Posterior cingulate gyrus (tissue), 11 donors: ENCODE results near the gene CCDC85C.
A peak's percentile ranks its signal among the peaks of the same experiment; 100 is the strongest.

Experiments
- DNase-seq, 10 donors: peaks; one replicate each; pipeline versions ENCODE4 v3.0.0 to v3.0.0-alpha.2; 2020 to 2021; ENCODE audit warnings: mixed read lengths in 3 of 10
- intact Hi-C: fragments of 100-400 bp; cut with DNase I; formaldehyde crosslinking; loops from one replicate; pipeline ENCODE4 v1.15.1; 2023

Gene CCDC85C

GRCh38 chr14:99531251-99532096, 72.5 kb downstream of the CCDC85C start:
- intact Hi-C loops: no loop called here
- DNase-seq: no peak

DNA sequence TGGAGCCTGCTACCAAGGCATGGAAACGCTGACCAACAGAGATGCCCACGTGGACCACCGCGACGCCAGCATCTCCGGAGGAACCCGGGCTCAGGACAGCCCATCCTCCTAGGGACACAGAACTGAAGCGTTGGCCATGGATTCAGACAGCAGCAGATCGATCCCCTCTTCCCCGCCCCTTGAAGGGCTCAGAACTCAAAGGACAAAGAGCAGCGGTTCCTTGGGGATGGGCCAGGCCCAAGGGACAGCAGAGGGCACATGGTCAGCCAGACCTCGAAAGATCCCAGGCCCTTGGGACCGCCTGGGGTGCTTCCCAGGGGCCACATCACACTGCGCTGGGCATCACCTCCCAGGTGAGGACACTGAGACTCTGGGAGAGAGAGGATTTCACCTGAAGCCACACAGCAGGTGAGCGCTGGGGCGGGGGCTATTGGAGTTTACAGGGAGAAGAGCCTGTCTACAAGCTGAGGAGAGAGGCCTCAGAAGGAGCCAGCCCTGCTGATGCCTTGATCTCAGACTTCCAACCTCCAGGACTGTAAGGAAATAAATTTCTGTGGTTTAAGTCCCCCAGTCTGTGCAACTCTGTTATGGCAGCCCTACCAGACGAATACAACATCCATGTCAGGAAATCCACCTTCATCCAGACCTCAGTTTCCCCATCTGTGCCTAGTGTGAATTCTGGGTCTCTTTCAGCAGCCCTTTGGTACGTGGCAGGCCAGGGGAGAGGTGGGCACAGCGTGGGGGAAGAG, 73.4 kb downstream of the CCDC85C start:
- no peak for DNase-seq
- intact Hi-C loops: no loop called here

- DNase-seq: no peak
- intact Hi-C loops: no loop called here
Measured at GRCh38 chr14:99529899-99530298, 74.1 kb downstream of the CCDC85C start.

DNA sequence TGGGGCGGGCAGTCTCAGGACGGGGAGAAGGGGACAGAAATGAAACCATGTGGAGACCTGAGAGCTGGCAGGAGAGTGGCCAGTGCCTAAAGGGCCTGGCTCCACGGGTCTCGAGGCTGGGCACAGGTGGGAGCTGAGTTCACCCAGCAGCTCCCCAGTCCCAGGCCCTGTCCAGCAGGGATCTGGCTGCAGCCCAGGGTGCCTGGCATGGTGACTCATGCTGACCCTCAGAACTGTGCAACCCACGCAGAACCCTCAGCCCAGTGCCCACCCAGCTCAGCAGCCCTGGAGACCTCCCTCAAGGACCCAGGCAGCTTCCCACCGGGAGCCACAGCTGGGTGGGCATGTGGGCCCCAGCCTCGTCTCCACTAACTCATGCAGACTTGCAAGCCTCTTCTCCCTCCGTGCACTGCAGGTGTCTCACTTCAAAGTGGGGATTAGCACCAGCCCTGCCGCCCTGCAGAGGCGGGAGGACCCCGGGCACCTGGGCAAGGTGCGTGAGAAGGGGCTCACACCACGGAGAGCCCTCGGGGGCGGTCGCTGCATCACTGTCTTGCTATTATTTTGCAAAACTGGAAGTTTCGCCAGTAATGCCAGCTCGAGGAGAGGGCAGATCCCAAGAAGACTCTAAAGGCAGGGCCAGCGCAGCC, 76.5 kb downstream of the CCDC85C start:
- no peak for DNase-seq
- intact Hi-C loops: no loop called here

DNA sequence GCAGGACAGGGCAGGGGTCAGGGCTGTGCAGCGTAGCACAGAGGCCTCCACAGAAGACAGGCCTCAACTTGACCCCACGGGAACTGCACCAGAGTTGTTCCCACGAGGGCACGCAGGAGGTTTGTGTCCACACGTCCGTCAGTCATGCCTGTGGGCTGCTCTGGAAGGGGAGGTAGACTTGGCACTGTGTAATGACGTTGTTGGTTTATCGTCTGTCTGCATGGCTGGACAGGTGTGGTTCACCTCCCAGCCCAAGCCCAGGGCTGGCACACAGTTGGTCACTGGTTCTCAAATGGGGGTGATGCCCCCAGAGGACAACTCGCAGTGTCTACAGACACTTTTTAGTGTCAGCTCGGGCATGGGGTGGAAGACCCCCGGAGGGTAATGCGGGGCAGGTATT, 77.0 kb downstream of the CCDC85C start:
- no peak for DNase-seq
- intact Hi-C loops: no loop called here

DNA sequence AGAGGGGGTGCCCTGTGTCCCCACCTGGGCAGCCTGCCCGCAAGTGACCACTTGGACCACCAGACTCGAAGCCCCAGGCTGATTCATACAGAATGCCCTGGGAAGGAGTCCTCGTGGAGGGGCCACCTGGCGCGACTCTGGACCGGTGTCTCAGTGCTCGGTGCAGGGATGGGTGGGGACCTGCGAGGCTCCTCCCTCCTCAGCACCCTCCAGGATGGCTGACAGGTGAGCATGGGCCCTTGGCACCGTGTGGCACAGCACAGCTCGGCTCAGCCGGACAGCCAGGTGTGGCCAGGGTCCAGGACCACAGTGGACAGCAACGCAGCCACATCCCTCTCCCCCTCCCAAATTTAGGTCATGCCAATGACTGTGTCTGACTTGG, 78.3 kb downstream of the CCDC85C start:
- DNase-seq: no peak
- intact Hi-C loops: no loop called here

GRCh38 chr14:99524804-99525698, 79.0 kb downstream of the CCDC85C start:
- peak in 3 of 10 donors; percentile 53 to 70 (median 56) for DNase-seq
- intact Hi-C loops: no loop called here

DNA sequence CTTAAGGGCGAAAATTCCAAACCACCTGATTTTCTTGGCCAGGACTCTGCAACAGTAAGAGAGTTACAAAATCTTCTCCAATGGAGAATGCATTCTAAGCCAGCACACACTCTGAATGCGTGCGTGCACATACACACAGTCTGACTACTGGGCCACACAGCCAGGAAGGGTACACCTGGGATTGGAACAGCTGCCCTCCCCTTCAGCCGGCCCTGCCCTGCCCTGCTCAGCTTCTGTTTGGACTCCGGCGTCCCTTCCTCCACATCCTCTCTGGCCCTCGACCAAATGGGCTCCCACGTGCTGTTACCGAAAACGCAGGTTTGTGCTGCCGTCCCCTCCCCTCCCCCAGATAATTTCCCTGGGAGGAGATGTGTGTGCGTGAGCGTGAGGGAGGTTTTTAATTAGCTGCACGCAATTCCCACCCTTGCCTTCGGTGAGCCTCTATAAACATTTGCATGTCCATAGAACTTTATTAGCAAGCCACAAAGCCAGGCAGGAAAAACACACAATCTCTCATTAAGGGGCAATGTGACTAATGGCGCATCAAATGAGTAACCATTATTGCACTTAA, 79.8 kb downstream of the CCDC85C start:
- peak in 4 of 10 donors; percentile 16 to 78 (median 48) for DNase-seq
- intact Hi-C loops: no loop called here

- intact Hi-C loops: no loop called here
- DNase-seq: peak in 2 of 10 donors; percentile 4 to 52
Measured at GRCh38 chr14:99523704-99524055, 80.3 kb downstream of the CCDC85C start.

- DNase-seq: peak in 4 of 10 donors; percentile 23 to 73 (median 50)
Measured at GRCh38 chr14:99522934-99523703, 80.9 kb downstream of the CCDC85C start.

GRCh38 chr14:99522457-99522891, 81.5 kb downstream of the CCDC85C start:
- intact Hi-C loops: no loop called here
- peak in 4 of 10 donors; percentile 12 to 71 (median 68) for DNase-seq

More at GRCh38 chr14:99522934-99523703, 80.9 kb downstream of the CCDC85C start:
- intact Hi-C loops: no loop called here

DNA sequence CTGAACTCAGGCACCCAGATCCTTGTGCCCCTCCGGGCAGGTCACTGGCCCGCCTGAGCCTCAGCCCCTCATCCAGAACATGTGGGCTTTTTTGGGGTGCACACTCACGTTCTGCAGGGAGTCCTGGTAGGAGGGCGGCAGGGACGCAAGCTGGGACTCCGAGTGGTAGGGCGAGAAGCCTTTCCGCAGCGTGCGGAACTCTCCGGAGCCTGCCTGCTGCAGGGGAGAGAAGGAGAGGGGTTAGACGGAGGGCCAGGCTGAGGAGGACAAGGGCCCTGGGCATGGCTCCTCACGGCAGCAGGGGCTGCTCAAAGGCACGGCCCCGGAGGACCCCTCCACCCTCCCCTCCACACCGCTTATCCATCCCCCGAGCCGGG, 82.0 kb downstream of the CCDC85C start:
- intact Hi-C loops: no loop called here
- DNase-seq: peak in 4 of 10 donors; percentile 5 to 65 (median 54)

DNA sequence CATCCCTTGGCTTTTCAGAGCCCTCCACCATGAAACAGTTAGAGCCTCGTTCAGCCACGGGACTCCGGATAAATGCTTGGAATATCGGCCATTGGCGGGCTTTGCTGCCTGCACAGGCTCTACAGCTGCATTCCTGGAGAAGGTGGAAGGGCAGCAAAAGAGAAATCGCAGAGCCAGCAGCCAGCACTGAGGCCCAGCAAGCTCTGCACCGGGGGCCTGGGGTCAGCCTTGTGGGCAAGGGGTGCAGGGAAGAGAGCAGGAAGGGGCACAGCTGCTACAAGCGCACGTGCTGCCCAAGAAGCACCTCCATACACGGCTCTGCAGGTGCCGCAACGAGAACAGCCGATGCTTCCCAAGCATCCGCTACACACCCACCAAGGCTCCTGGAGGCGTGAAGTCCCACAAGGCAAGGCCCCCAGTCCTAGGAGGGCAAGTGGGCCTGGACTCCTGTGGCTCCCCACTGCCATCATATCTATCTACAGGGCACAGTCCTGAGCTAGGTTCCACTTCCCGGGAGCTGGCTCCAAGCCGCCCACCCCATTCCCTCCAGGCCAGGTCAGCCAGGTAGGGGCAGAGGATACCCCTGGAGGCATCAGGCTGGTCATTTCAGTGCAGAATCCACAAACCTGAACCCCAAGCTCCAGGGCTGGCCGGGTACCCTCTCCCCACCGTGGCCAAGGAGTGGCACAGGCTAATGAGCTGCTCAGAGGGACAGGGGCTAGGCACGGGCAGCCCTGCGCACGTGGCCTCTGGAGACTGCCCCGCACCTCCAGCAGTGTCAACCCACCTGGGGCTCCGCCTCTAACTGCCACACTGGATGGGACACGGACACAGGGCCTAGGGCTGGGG, 82.6 kb downstream of the CCDC85C start:
- intact Hi-C loops: no loop called here
- peak in 4 of 10 donors; percentile 20 to 67 (median 48) for DNase-seq

GRCh38 chr14:99520571-99521081, 83.4 kb downstream of the CCDC85C start:
- intact Hi-C loops: no loop called here
- peak in 4 of 10 donors; percentile 18 to 76 (median 52) for DNase-seq

DNA sequence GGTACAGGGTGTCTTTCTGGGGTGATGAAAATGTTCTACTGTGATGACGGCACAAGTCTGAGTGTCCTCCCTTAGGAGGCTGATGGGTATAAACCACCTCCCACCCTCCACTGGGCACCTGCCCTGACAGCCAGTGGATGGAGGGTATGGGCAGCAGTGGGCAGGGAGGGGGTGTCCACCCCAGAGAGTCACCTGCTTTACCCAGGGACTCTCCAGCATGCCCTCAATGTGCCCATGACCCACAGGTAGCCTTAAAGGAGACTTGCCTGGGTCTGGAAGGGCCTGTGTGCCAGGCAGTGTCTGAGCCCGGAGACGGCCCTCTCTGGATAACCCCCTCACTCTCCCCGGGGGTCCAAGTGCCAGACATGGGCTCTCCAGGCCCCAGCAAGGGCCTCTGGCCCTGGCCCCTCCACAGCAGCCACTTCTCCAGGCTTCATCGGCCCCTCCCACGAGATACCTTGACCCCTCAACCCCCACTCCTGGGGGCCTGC, 84.0 kb downstream of the CCDC85C start:
- intact Hi-C loops: loop anchor here (10.0 kb wide), 1 partner anchor 355 kb away; no protein-coding TSS in a partner anchor
- peak in 5 of 10 donors; percentile 1 to 57 (median 36) for DNase-seq

DNA sequence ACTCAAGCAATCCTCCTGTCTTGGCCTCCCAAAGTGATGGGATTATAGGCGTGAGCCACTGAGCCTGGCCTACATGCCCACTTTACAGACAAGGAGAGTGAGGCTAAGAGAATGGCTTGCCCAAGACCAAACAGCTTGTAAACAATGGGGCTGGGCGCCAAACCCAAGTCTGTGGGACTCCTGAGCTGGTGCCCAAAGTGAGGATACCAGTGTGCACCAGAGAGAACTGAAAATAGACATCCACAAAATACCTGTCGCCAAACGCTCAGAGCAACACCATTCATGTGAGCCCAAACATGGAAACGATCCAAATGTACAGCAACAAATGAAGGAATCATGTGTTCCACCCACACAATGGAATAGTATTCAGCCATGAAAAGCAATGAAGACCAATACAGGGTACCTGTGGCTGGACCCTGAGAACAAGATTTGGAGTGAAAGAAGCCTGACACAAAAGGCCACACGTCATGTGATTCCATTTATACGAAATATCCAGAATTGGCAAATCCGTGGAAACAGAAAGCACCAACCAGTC, 84.6 kb downstream of the CCDC85C start:
- intact Hi-C loops: loop anchor here (10.0 kb wide), 1 partner anchor 355 kb away; no protein-coding TSS in a partner anchor
- peak in 4 of 10 donors; percentile 2 to 49 (median 14) for DNase-seq
